ENCODE measurements around the gene CAMK2G.

GRCh38 chr10:73917566-73918305, 43.4 kb upstream of the CAMK2G start:
- TF ChIP-seq, protein P1, sequence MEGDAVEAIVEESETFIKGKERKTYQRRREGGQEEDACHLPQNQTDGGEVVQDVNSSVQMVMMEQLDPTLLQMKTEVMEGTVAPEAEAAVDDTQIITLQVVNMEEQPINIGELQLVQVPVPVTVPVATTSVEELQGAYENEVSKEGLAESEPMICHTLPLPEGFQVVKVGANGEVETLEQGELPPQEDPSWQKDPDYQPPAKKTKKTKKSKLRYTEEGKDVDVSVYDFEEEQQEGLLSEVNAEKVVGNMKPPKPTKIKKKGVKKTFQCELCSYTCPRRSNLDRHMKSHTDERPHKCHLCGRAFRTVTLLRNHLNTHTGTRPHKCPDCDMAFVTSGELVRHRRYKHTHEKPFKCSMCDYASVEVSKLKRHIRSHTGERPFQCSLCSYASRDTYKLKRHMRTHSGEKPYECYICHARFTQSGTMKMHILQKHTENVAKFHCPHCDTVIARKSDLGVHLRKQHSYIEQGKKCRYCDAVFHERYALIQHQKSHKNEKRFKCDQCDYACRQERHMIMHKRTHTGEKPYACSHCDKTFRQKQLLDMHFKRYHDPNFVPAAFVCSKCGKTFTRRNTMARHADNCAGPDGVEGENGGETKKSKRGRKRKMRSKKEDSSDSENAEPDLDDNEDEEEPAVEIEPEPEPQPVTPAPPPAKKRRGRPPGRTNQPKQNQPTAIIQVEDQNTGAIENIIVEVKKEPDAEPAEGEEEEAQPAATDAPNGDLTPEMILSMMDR (IDR thresholded peaks at IDR 0.05): no peak
- no peak for TF ChIP-seq POLR2A (IDR thresholded peaks at IDR 0.05)
- no peak for TF ChIP-seq POLR2AphosphoS5 (IDR thresholded peaks at IDR 0.05)
- TF ChIP-seq EP300 (IDR thresholded peaks at IDR 0.05; ENCODE audit: low read depth): no peak
